GM23338 (cell line): ENCODE data around the gene OR2J2. TPM values are rescaled to one million over a fixed set of nuclear protein-coding genes. Genes with fewer than 3 reads are reported as not detected.

Experiments used
- ATAC-seq: fragments of 200-7000 bp; cut with Tn5 transposase; 3 replicates; pipeline ENCODE4 v1.9.1; 2020
- DNase-seq: peaks from one replicate; pipeline ENCODE4 v3.0.0-alpha.2; 2015; ENCODE audit warnings: low spot score
- H2AFZ ChIP-seq: fragments of 200-600 bp; sonication (generic); 2 replicates; pipeline ENCODE4 v1.8.0; 2016; ENCODE audit warnings: antibody characterized with exemption, mild to moderate bottlenecking, moderate library complexity
- H3F3A ChIP-seq: fragments of 200-600 bp; sonication (generic); replicated peaks from 2 replicates; pipeline ENCODE4 v1.8.0; 2017; ENCODE audit warnings: antibody characterized with exemption, mixed run types, low read depth
- H3K27ac ChIP-seq: fragments of 200-600 bp; sonication (generic); 2 replicates; pipeline ENCODE4 v1.6.1; 2016; ENCODE audit warnings: low read depth
- H3K27me3 ChIP-seq: fragments of 200-600 bp; sonication (generic); 2 replicates; pipeline ENCODE4 v1.8.0; 2016; ENCODE audit warnings: mild to moderate bottlenecking, mixed run types, moderate library complexity; ENCODE audit not compliant: insufficient read depth
- H3K36me3 ChIP-seq: fragments of 200-600 bp; sonication (generic); 2 replicates; pipeline ENCODE4 v1.8.0; 2016; ENCODE audit warnings: mild to moderate bottlenecking; ENCODE audit not compliant: insufficient read depth
- H3K4me1 ChIP-seq: fragments of 200-600 bp; sonication (generic); 2 replicates; pipeline ENCODE4 v1.8.0; 2016; ENCODE audit warnings: mild to moderate bottlenecking, moderate library complexity; ENCODE audit not compliant: insufficient read depth
- H3K4me2 ChIP-seq: fragments of 200-600 bp; sonication (generic); 2 replicates; pipeline ENCODE4 v1.7.1; 2017; ENCODE audit warnings: mixed run types
- H3K4me3 ChIP-seq: fragments of 200-600 bp; sonication (generic); 2 replicates; pipeline ENCODE4 v1.6.1; 2016; ENCODE audit warnings: mixed run types
- H3K79me2 ChIP-seq: fragments of 200-600 bp; sonication (generic); replicated peaks from 2 replicates; pipeline ENCODE4 v1.8.0; 2017; ENCODE audit warnings: mild to moderate bottlenecking; ENCODE audit not compliant: insufficient read depth
- H3K9me2 ChIP-seq: fragments of 200-600 bp; sonication (generic); 2 replicates; pipeline ENCODE4 v1.8.0; 2017; ENCODE audit not compliant: insufficient read depth
- H4K20me1 ChIP-seq: fragments of 200-600 bp; sonication (generic); replicated peaks from 2 replicates; pipeline ENCODE4 v1.8.0; 2017; ENCODE audit warnings: mild to moderate bottlenecking; ENCODE audit not compliant: insufficient read depth
- H3K27ac Mint-ChIP-seq: 2 replicates; pipeline ENCODE4 v1.8.0; 2020; ENCODE audit warnings: inconsistent platforms, mild to moderate bottlenecking, moderate library complexity, mixed read lengths
- H3K27me3 Mint-ChIP-seq: 3 replicates; pipeline ENCODE4 v1.8.0; 2022; ENCODE audit warnings: low read depth, mild to moderate bottlenecking, moderate library complexity, mixed read lengths, inconsistent platforms; ENCODE audit not compliant: insufficient read depth, poor library complexity
- H3K36me3 Mint-ChIP-seq: 3 replicates; pipeline ENCODE4 v1.8.0; 2021; ENCODE audit warnings: low read depth, mild to moderate bottlenecking, inconsistent platforms, moderate library complexity, mixed read lengths
- H3K4me1 Mint-ChIP-seq: 3 replicates; pipeline ENCODE4 v1.8.0; 2020; ENCODE audit warnings: mild to moderate bottlenecking, inconsistent platforms, mixed read lengths
- H3K4me3 Mint-ChIP-seq: 3 replicates; pipeline ENCODE4 v1.8.0; 2021; ENCODE audit warnings: moderate library complexity, mild to moderate bottlenecking, inconsistent platforms, mixed read lengths
- H3K9me3 Mint-ChIP-seq: 3 replicates; pipeline ENCODE4 v1.8.0; 2020; ENCODE audit warnings: moderate library complexity, mild to moderate bottlenecking, inconsistent platforms, mixed read lengths
- CREB1 ChIP-seq: fragments of 250-450 bp; sonication (Bioruptor Pico); IDR thresholded peaks from 2 replicates; pipeline ENCODE4 v1.5.0; 2020; ENCODE audit warnings: low read depth, mild to moderate bottlenecking, moderate library complexity
- CTCF ChIP-seq, 2 experiments: fragments of 200-600 bp in 1 of 2; sonication (generic) in 1 of 2; conservative IDR thresholded peaks; 2 replicates each; pipeline versions ENCODE4 v1.5.1 to v1.6.1; 2016 to 2017; ENCODE audit warnings: antibody characterized with exemption in 2 of 2, low read depth in 2 of 2, mild to moderate bottlenecking in 2 of 2, moderate library complexity in 1 of 2
- ETS1 ChIP-seq: IDR thresholded peaks from 2 replicates; pipeline ENCODE4 v1.6.1; 2016; ENCODE audit warnings: antibody characterized with exemption
- EZH2 ChIP-seq: fragments of 200-600 bp; sonication (generic); IDR thresholded peaks from one replicate; pipeline ENCODE4 v1.8.0; 2017; ENCODE audit warnings: antibody characterized with exemption, mild to moderate bottlenecking, low read depth; ENCODE audit not compliant: unreplicated experiment
- EZH2phosphoT487 ChIP-seq: fragments of 200-600 bp; sonication (generic); IDR thresholded peaks from one replicate; pipeline ENCODE4 v1.8.1; 2018; ENCODE audit warnings: antibody characterized with exemption; ENCODE audit not compliant: unreplicated experiment
- JUNB ChIP-seq: IDR thresholded peaks from one replicate; pipeline ENCODE4 v1.6.1; 2016; ENCODE audit warnings: antibody characterized with exemption; ENCODE audit not compliant: unreplicated experiment
- NANOG ChIP-seq: IDR thresholded peaks from 2 replicates; pipeline ENCODE4 v1.6.1; 2016; ENCODE audit warnings: antibody characterized with exemption, borderline replicate concordance
- POLR2AphosphoS5 ChIP-seq: IDR thresholded peaks from 2 replicates; pipeline ENCODE4 v1.6.1; 2016; ENCODE audit warnings: antibody characterized with exemption, low read depth
- STAT1 ChIP-seq: IDR thresholded peaks from one replicate; pipeline ENCODE4 v1.6.1; 2016; ENCODE audit warnings: antibody characterized with exemption; ENCODE audit not compliant: unreplicated experiment
- ZNF114 ChIP-seq: fragments of 250-450 bp; sonication (Bioruptor Pico); IDR thresholded peaks from 2 replicates; pipeline ENCODE4 v1.5.0; 2020; ENCODE audit warnings: mild to moderate bottlenecking, moderate library complexity
- ZNF331 ChIP-seq: fragments of 250-450 bp; sonication (Bioruptor Pico); IDR thresholded peaks from 2 replicates; pipeline ENCODE4 v1.5.0; 2020; ENCODE audit warnings: low read depth, mild to moderate bottlenecking, moderate library complexity
- ZNF462 ChIP-seq: fragments of 250-450 bp; sonication (Bioruptor Pico); IDR thresholded peaks from 2 replicates; pipeline ENCODE4 v1.5.0; 2020; ENCODE audit warnings: mild to moderate bottlenecking, moderate library complexity
- polyA plus RNA-seq: library from polyadenylated mRNA; unstranded; fragments of >200 nt; fragmentation: Nextera tagmentation; extraction: Ambion mirVana; gene quantifications from 2 replicates; pipeline ENCODE4 v1.2.1, GENCODE V29; 2016
- total RNA-seq: library from RNA; depleted of rRNA; stranded (reverse); fragments of >200 nt; shearing (Covaris generic); gene quantifications from 2 replicates; pipeline ENCODE4 v1.2.3, GENCODE V29; 2014
- TF ChIP-seq, protein P1 (sequence below): IDR thresholded peaks from one replicate; pipeline ENCODE4 v1.6.1; 2018; ENCODE audit warnings: antibody characterized with exemption; ENCODE audit not compliant: unreplicated experiment

The OR2J2 gene
- total and polyA plus RNA-seq, 2 experiments from 2014 or later: not detected

DNA sequence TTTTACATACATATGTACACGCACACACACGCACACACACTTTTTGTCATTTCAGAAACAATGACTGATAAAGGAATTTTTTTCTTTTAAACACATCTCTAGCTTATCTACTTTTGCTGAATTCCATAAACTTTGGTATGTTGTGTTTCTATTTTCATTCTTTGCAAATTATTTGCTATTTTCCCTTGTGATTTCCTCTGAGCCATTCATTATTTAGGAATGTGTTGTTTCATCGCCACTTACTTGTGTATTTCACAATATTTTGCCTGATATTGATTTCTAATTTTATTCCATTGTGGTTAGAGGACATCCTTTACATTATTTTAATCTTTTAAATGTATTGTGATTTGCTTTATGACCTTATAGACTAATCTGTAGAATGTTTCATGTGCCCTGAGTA, 23.6 kb upstream of the OR2J2 start:
- Mint-ChIP-seq H3K27ac (no peak overlapping the region), H3K4me3 (no peak overlapping the region), H3K9me3 (peaks cover 31% of the 10 kb centered on the region), H3K27me3 (no peaks in the 10 kb centered on the region), H3K36me3 (peaks cover 9% of the 10 kb centered on the region; the same call in 2 of the 3 replicates), H3K4me1 (no peaks in the 10 kb centered on the region)
- no peaks in the 10 kb centered on the region for H3K9me2 ChIP-seq
- no peaks in the 10 kb centered on the region for H3K27me3 ChIP-seq
- ATAC-seq: no peak
- peaks cover 3% of the 10 kb centered on the region; the same call in 1 of the 2 replicates for H3K4me1 ChIP-seq
- H3K27ac ChIP-seq: no peak overlapping the region
- no peak overlapping the region for H2AFZ ChIP-seq
- TF ChIP-seq CTCF (conservative IDR thresholded peaks at IDR 0.05; ENCODE audit: low read depth in 2 of 2): no peak
- TF ChIP-seq JUNB: no peak
- TF ChIP-seq, protein P1, sequence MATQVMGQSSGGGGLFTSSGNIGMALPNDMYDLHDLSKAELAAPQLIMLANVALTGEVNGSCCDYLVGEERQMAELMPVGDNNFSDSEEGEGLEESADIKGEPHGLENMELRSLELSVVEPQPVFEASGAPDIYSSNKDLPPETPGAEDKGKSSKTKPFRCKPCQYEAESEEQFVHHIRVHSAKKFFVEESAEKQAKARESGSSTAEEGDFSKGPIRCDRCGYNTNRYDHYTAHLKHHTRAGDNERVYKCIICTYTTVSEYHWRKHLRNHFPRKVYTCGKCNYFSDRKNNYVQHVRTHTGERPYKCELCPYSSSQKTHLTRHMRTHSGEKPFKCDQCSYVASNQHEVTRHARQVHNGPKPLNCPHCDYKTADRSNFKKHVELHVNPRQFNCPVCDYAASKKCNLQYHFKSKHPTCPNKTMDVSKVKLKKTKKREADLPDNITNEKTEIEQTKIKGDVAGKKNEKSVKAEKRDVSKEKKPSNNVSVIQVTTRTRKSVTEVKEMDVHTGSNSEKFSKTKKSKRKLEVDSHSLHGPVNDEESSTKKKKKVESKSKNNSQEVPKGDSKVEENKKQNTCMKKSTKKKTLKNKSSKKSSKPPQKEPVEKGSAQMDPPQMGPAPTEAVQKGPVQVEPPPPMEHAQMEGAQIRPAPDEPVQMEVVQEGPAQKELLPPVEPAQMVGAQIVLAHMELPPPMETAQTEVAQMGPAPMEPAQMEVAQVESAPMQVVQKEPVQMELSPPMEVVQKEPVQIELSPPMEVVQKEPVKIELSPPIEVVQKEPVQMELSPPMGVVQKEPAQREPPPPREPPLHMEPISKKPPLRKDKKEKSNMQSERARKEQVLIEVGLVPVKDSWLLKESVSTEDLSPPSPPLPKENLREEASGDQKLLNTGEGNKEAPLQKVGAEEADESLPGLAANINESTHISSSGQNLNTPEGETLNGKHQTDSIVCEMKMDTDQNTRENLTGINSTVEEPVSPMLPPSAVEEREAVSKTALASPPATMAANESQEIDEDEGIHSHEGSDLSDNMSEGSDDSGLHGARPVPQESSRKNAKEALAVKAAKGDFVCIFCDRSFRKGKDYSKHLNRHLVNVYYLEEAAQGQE: no peak
- no peak for TF ChIP-seq ETS1
- TF ChIP-seq ZNF462 (CRISPR knock-in tag): no peak
- no peak for TF ChIP-seq ZNF331
- no peak for TF ChIP-seq POLR2AphosphoS5
- no peak for TF ChIP-seq CREB1
- TF ChIP-seq NANOG: no peak
- no peak for TF ChIP-seq STAT1
- no peak for TF ChIP-seq ZNF114 (CRISPR knock-in tag)
- no peak for TF ChIP-seq EZH2
- no peak for TF ChIP-seq EZH2phosphoT487
- no peak overlapping the region for H3K4me3 ChIP-seq
- no peaks in the 10 kb centered on the region for H3K36me3 ChIP-seq
- DNase-seq: no peak
- H3K4me2 ChIP-seq: no peak overlapping the region
- no peaks in the 10 kb centered on the region for H3K79me2 ChIP-seq
- H3F3A ChIP-seq: no peaks in the 10 kb centered on the region
- H4K20me1 ChIP-seq: no peaks in the 10 kb centered on the region
